ENCODE data around the gene CLEC7A.

Gene CLEC7A

GRCh38 chr12:10128687-10129086, 1.3 kb downstream of the CLEC7A start:
- no peaks in the 10 kb centered on the region; the same call in 1 of the 2 replicates for H3K27me3 ChIP-seq (replicated peaks; ENCODE audit: control insufficient read depth, insufficient read depth, low read length)
- no peak for TF ChIP-seq CTCF (IDR thresholded peaks at IDR 0.05; ENCODE audit: insufficient read depth, low read length, poor library complexity, severe bottlenecking)
- H3K36me3 ChIP-seq (ENCODE audit: control insufficient read depth, insufficient read depth, low read length) = no peaks in the 10 kb centered on the region
- no peak for DNase-seq (ENCODE audit: extremely low read depth, insufficient read length)
- no peak overlapping the region for H3K4me3 ChIP-seq (replicated peaks; ENCODE audit: low read depth, low read length)

- DNase-seq (ENCODE audit: extremely low read depth, insufficient read length) = no peak
- Histone ChIP-seq H3K4me3 (replicated peaks; ENCODE audit: low read depth, low read length) (no peak overlapping the region), H3K27me3 (replicated peaks; ENCODE audit: control insufficient read depth, insufficient read depth, low read length) (no peaks in the 10 kb centered on the region; the same call in 1 of the 2 replicates), H3K36me3 (ENCODE audit: control insufficient read depth, insufficient read depth, low read length) (no peaks in the 10 kb centered on the region)
- no peak for TF ChIP-seq CTCF (IDR thresholded peaks at IDR 0.05; ENCODE audit: insufficient read depth, low read length, poor library complexity, severe bottlenecking)
These were observed 3.6 kb downstream of the CLEC7A start for GRCh38 chr12:10126413-10126812.

- DNase-seq (ENCODE audit: extremely low read depth, insufficient read length) = no peak
- Histone ChIP-seq H3K27me3 (replicated peaks; ENCODE audit: control insufficient read depth, insufficient read depth, low read length) (no peaks in the 10 kb centered on the region; the same call in 1 of the 2 replicates), H3K4me3 (replicated peaks; ENCODE audit: low read depth, low read length) (no peak overlapping the region), H3K36me3 (ENCODE audit: control insufficient read depth, insufficient read depth, low read length) (no peaks in the 10 kb centered on the region)
- no peak for TF ChIP-seq CTCF (IDR thresholded peaks at IDR 0.05; ENCODE audit: insufficient read depth, low read length, poor library complexity, severe bottlenecking)
These were observed 7.3 kb downstream of the CLEC7A start for GRCh38 chr12:10122689-10123088.

- H3K27me3 ChIP-seq (replicated peaks; ENCODE audit: control insufficient read depth, insufficient read depth, low read length) = no peaks in the 10 kb centered on the region; the same call in 1 of the 2 replicates
- DNase-seq (ENCODE audit: extremely low read depth, insufficient read length) = no peak
- no peaks in the 10 kb centered on the region for H3K36me3 ChIP-seq (ENCODE audit: control insufficient read depth, insufficient read depth, low read length)
- no peak overlapping the region for H3K4me3 ChIP-seq (replicated peaks; ENCODE audit: low read depth, low read length)
- no peak for TF ChIP-seq CTCF (IDR thresholded peaks at IDR 0.05; ENCODE audit: insufficient read depth, low read length, poor library complexity, severe bottlenecking)
These were observed 8.7 kb downstream of the CLEC7A start for GRCh38 chr12:10121278-10121677.

- Histone ChIP-seq H3K4me3 (replicated peaks; ENCODE audit: low read depth, low read length) (no peak overlapping the region), H3K27me3 (replicated peaks; ENCODE audit: control insufficient read depth, insufficient read depth, low read length) (no peaks in the 10 kb centered on the region; the same call in 1 of the 2 replicates), H3K36me3 (ENCODE audit: control insufficient read depth, insufficient read depth, low read length) (no peaks in the 10 kb centered on the region)
- no peak for DNase-seq (ENCODE audit: extremely low read depth, insufficient read length)
- no peak for TF ChIP-seq CTCF (IDR thresholded peaks at IDR 0.05; ENCODE audit: insufficient read depth, low read length, poor library complexity, severe bottlenecking)
These were observed 10.9 kb downstream of the CLEC7A start for GRCh38 chr12:10119066-10119465.

GRCh38 chr12:10115890-10116289, 14.1 kb downstream of the CLEC7A start:
- no peaks in the 10 kb centered on the region; the same call in 1 of the 2 replicates for H3K27me3 ChIP-seq (replicated peaks; ENCODE audit: control insufficient read depth, insufficient read depth, low read length)
- H3K36me3 ChIP-seq (ENCODE audit: control insufficient read depth, insufficient read depth, low read length) = no peaks in the 10 kb centered on the region
- DNase-seq (ENCODE audit: extremely low read depth, insufficient read length) = no peak
- TF ChIP-seq CTCF (IDR thresholded peaks at IDR 0.05; ENCODE audit: insufficient read depth, low read length, poor library complexity, severe bottlenecking) = no peak
- no peak overlapping the region for H3K4me3 ChIP-seq (replicated peaks; ENCODE audit: low read depth, low read length)

Data from GM06990 (cell line).